Left renal pelvis (tissue), 4 donors: ENCODE results near the gene PDE8A. TPM values are rescaled to one million over a fixed set of nuclear protein-coding genes. Genes with fewer than 3 reads are reported as not detected.
"Not testable (repeated sequence)": the region's sequence is repeated elsewhere in the genome, so short reads cannot be mapped to it uniquely, and the experiment has no call there.

Experiments
- DNase-seq, 4 donors: peaks; one replicate each; pipeline ENCODE4 v3.0.0-alpha.2; 2013; ENCODE audit warnings: low read depth in 4 of 4, low spot score in 3 of 4
- polyA plus RNA-seq, 4 donors: library from polyadenylated mRNA; unstranded; fragments of 120-200 nt; gene quantifications; one replicate each; pipeline ENCODE4 v1.2.1, GENCODE V29; 2013; ENCODE audit not compliant: insufficient read length in 4 of 4

PDE8A gene
- polyA plus RNA-seq, 4 donors = 38.4 to 59.6 (median 44.0) TPM

GRCh38 chr15:84960391-84961113, 21.1 kb upstream of the PDE8A start:
- DNase-seq = no peak

GRCh38 chr15:84961114-84961452, 20.6 kb upstream of the PDE8A start:
- DNase-seq = no peak

GRCh38 chr15:84961707-84962106, 19.9 kb upstream of the PDE8A start:
- no peak for DNase-seq

- DNase-seq = no peak
Observed at GRCh38 chr15:84962955-84963354, 18.7 kb upstream of the PDE8A start.

- no peak for DNase-seq
Observed at GRCh38 chr15:84967380-84967779, 14.3 kb upstream of the PDE8A start.

GRCh38 chr15:84968301-84968700, 13.4 kb upstream of the PDE8A start:
- no peak for DNase-seq

GRCh38 chr15:84969257-84969656, 12.4 kb upstream of the PDE8A start:
- DNase-seq = no peak

GRCh38 chr15:84970843-84971242, 10.8 kb upstream of the PDE8A start:
- DNase-seq = no peak

- no peak for DNase-seq
Observed at GRCh38 chr15:84973492-84974460, 7.9 kb upstream of the PDE8A start.

GRCh38 chr15:84975871-84976351, 5.7 kb upstream of the PDE8A start:
- DNase-seq = no peak

GRCh38 chr15:84976746-84977345, 4.8 kb upstream of the PDE8A start:
- no peak for DNase-seq

- no peak for DNase-seq
Observed at GRCh38 chr15:84979651-84980050, 2.0 kb upstream of the PDE8A start.

GRCh38 chr15:84980196-84981053, 1.2 kb upstream of the PDE8A start:
- DNase-seq = peak in 3 of 4 donors; percentile 73 to 74 (median 73)

- DNase-seq = peak; percentile 84 to 93 (median 91)
Observed at GRCh38 chr15:84981054-84981710, 474 bp upstream of the PDE8A start.

GRCh38 chr15:84982301-84982920, 755 bp downstream of the PDE8A start:
- peak in 1 of 4 donors; percentile 18 for DNase-seq

GRCh38 chr15:84983294-84983693, 1.6 kb downstream of the PDE8A start:
- DNase-seq = no peak

- DNase-seq = no peak
Observed at GRCh38 chr15:84983711-84984110, 2.1 kb downstream of the PDE8A start.

GRCh38 chr15:84985158-84985557, 3.5 kb downstream of the PDE8A start:
- DNase-seq = no peak

- not testable (repeated sequence) for DNase-seq
Observed at GRCh38 chr15:84987351-84987750, 5.7 kb downstream of the PDE8A start.
